Left ventricle myocardium inferior (tissue), 1 donor: ENCODE results near the gene ALDH1A1. TPM values are rescaled to one million over a fixed set of nuclear protein-coding genes. Genes with fewer than 3 reads are reported as not detected.
"Not testable (repeated sequence)": the region's sequence is repeated elsewhere in the genome, so short reads cannot be mapped to it uniquely, and the experiment has no call there.

Source experiments
- DNase-seq: peaks from one replicate; pipeline ENCODE4 v3.0.0-alpha.2; 2020
- H3K27ac ChIP-seq: fragments of 200-600 bp; replicated peaks from 2 replicates; pipeline ENCODE4 v1.8.0; 2021
- H3K27me3 ChIP-seq: fragments of 200-600 bp; 2 replicates; pipeline ENCODE4 v1.8.0; 2021; ENCODE audit warnings: low read depth
- H3K36me3 ChIP-seq: fragments of 200-600 bp; 2 replicates; pipeline ENCODE4 v1.8.0; 2021
- H3K4me1 ChIP-seq: fragments of 200-600 bp; 2 replicates; pipeline ENCODE4 v1.8.0; 2021
- H3K4me3 ChIP-seq: fragments of 200-600 bp; 2 replicates; pipeline ENCODE4 v1.8.0; 2021; ENCODE audit warnings: mild to moderate bottlenecking, moderate library complexity
- H3K9me3 ChIP-seq: fragments of 200-600 bp; replicated peaks from 2 replicates; pipeline ENCODE4 v1.8.0; 2021
- CTCF ChIP-seq: fragments of 200-600 bp; IDR thresholded peaks from 2 replicates; pipeline ENCODE4 v1.8.0; 2021; ENCODE audit warnings: antibody characterized with exemption, mild to moderate bottlenecking, borderline replicate concordance
- intact Hi-C: fragments of 100-400 bp; cut with micrococcal nuclease; formaldehyde crosslinking; loops from one replicate; pipeline ENCODE4 v1.11.0; 2022
- total RNA-seq: library from RNA; stranded (reverse); fragmentation: NEBNext Ultra II Directional; extraction: Animal tissue kit (Norgen Biotek cat#: 25700); gene quantifications from one replicate; pipeline ENCODE4 v1.2.1, GENCODE V29; 2021
- donor health status: DM: no; HTN: yes; CAD: no; lungs with severe emphysema.

Gene ALDH1A1
- total RNA-seq, 1 donor from 2014 or later = 20.7 TPM

- Histone ChIP-seq H3K9me3 (no peaks in the 10 kb centered on the region), H3K27ac (no peak overlapping the region), H3K4me1 (no peaks in the 10 kb centered on the region), H3K36me3 (no peaks in the 10 kb centered on the region), H3K4me3 (no peak overlapping the region), H3K27me3 (no peaks in the 10 kb centered on the region)
- no peak for TF ChIP-seq CTCF
- intact Hi-C loops = no loop called here
- DNase-seq = no peak
These were observed 10.4 kb downstream of the ALDH1A1 start for GRCh38 chr9:72942451-72942850.

GRCh38 chr9:72939581-72939980 lies 13.3 kb downstream of the ALDH1A1 start:
- DNase-seq, H3K4me3 ChIP-seq, H3K9me3 ChIP-seq, intact Hi-C loops, H3K4me1 ChIP-seq, H3K27me3 ChIP-seq, H3K36me3 ChIP-seq, H3K27ac ChIP-seq: not testable (repeated sequence)

- Histone ChIP-seq H3K4me3 (no peak overlapping the region), H3K9me3 (no peaks in the 10 kb centered on the region), H3K27me3 (no peaks in the 10 kb centered on the region), H3K36me3 (no peaks in the 10 kb centered on the region), H3K27ac (no peak overlapping the region), H3K4me1 (no peaks in the 10 kb centered on the region)
- no peak for DNase-seq
- intact Hi-C loops = no loop called here
- TF ChIP-seq CTCF = no peak
These were observed 15.3 kb downstream of the ALDH1A1 start for GRCh38 chr9:72937545-72937944.

GRCh38 chr9:72936679-72937078 lies 16.2 kb downstream of the ALDH1A1 start:
- H3K4me1 ChIP-seq = no peaks in the 10 kb centered on the region
- no peaks in the 10 kb centered on the region for H3K36me3 ChIP-seq
- no peaks in the 10 kb centered on the region for H3K9me3 ChIP-seq
- TF ChIP-seq CTCF = no peak
- no peaks in the 10 kb centered on the region for H3K27me3 ChIP-seq
- no peak overlapping the region for H3K4me3 ChIP-seq
- intact Hi-C loops = no loop called here
- H3K27ac ChIP-seq = no peak overlapping the region
- DNase-seq = no peak

GRCh38 chr9:72936266-72936665 lies 16.6 kb downstream of the ALDH1A1 start:
- TF ChIP-seq CTCF = no peak
- no peak for DNase-seq
- no peaks in the 10 kb centered on the region for H3K36me3 ChIP-seq
- H3K27ac ChIP-seq = no peak overlapping the region
- H3K9me3 ChIP-seq = no peaks in the 10 kb centered on the region
- H3K4me3 ChIP-seq = no peak overlapping the region
- no peaks in the 10 kb centered on the region for H3K4me1 ChIP-seq
- intact Hi-C loops = no loop called here
- H3K27me3 ChIP-seq = no peaks in the 10 kb centered on the region

- no peak for DNase-seq
- Histone ChIP-seq H3K27me3 (no peaks in the 10 kb centered on the region), H3K27ac (no peak overlapping the region), H3K4me3 (no peak overlapping the region), H3K9me3 (no peaks in the 10 kb centered on the region), H3K36me3 (no peaks in the 10 kb centered on the region), H3K4me1 (no peaks in the 10 kb centered on the region)
- no peak for TF ChIP-seq CTCF
- intact Hi-C loops = no loop called here
These were observed 17.3 kb downstream of the ALDH1A1 start for GRCh38 chr9:72935595-72935994.
